ENCODE results near the gene CYB561D1.

GRCh38 chr1:109547463-109548320 is 53.8 kb downstream of the CYB561D1 start:
- TF ChIP-seq EZH2 (IDR thresholded peaks at IDR 0.05; ENCODE audit: borderline replicate concordance, low read depth, low read length, severe bottlenecking) (no peak), CTCF (IDR thresholded peaks at IDR 0.05; ENCODE audit: borderline replicate concordance, extremely low read depth, low read length, poor library complexity, severe bottlenecking) (no peak)
